Suprapubic skin (tissue), 4 donors: Measurements from ENCODE around the gene UTP18.
"Not testable (repeated sequence)": the region's sequence is repeated elsewhere in the genome, so short reads cannot be mapped to it uniquely, and the experiment has no call there.

Source experiments
- POLR2A ChIP-seq, 2 donors: fragments of 450-650 bp; IDR thresholded peaks; one replicate each; pipeline ENCODE4 v1.6.1; 2017; ENCODE audit warnings: antibody characterized with exemption in 2 of 2, mild to moderate bottlenecking in 2 of 2, moderate library complexity in 2 of 2
- POLR2AphosphoS5 ChIP-seq, 3 donors: sonication (generic); formaldehyde crosslinking; IDR thresholded peaks; one replicate each; pipeline ENCODE4 v1.6.1; 2017; ENCODE audit warnings: antibody characterized with exemption in 3 of 3
- TF ChIP-seq, protein P1 (sequence below), 2 donors: fragments of 200-600 bp in 1 of 2; fragments of 450-650 bp in 1 of 2; sonication (generic) in 1 of 2; IDR thresholded peaks; one replicate each; pipeline ENCODE4 v1.5.1; 2016 to 2019; ENCODE audit warnings: antibody characterized with exemption in 2 of 2, mild to moderate bottlenecking in 1 of 2, moderate library complexity in 1 of 2

DNA sequence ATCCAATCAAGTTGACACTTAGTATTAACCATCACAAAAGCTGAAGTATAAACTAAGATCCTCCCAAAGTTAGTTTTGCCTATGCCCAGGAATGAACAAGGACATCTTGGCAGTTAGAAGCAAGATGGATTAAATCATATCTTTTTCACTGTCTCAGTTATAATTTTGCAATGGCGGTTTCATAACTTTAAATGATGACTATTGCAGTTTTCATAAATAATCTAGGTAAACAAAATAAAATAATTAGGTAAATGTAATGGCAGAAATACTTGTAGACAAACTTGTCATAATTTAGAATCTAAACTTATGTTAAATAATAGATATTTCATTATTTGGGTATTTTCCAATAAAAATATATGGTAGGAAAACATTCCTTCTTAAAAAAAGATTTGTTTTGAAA, 51.7 kb downstream of the UTP18 start:
- TF ChIP-seq, protein P1, sequence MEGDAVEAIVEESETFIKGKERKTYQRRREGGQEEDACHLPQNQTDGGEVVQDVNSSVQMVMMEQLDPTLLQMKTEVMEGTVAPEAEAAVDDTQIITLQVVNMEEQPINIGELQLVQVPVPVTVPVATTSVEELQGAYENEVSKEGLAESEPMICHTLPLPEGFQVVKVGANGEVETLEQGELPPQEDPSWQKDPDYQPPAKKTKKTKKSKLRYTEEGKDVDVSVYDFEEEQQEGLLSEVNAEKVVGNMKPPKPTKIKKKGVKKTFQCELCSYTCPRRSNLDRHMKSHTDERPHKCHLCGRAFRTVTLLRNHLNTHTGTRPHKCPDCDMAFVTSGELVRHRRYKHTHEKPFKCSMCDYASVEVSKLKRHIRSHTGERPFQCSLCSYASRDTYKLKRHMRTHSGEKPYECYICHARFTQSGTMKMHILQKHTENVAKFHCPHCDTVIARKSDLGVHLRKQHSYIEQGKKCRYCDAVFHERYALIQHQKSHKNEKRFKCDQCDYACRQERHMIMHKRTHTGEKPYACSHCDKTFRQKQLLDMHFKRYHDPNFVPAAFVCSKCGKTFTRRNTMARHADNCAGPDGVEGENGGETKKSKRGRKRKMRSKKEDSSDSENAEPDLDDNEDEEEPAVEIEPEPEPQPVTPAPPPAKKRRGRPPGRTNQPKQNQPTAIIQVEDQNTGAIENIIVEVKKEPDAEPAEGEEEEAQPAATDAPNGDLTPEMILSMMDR (IDR thresholded peaks at IDR 0.05): not testable (repeated sequence)
- not testable (repeated sequence) for TF ChIP-seq POLR2A, POLR2AphosphoS5 (IDR thresholded peaks at IDR 0.05)
